K562 (cell line): ENCODE results near the gene ADAP1. TPM values are rescaled to one million over a fixed set of nuclear protein-coding genes. Genes with fewer than 3 reads are reported as not detected.

Experiments
- ATAC-seq: fragments of 200-7000 bp; cut with Tn5 transposase; 3 replicates; pipeline ENCODE4 v1.9.1; 2020; ENCODE audit warnings: moderate library complexity
- BruUV-seq: library from RNA; stranded (reverse); fragments of 400-500 nt; replicated peaks from 2 replicates; lab custom pipeline; 2021; lab: Mats Ljungman, UMichigan
- CTCF ChIA-PET: fragments of 300-600 bp; formaldehyde crosslinking; extraction: SDS; loops from one replicate; lab custom pipeline; 2021; ENCODE audit warnings: low intra/inter-chr PET ratio; lab: Yijun Ruan, JAX
- POLR2A ChIA-PET: fragments of 300-600, 350-650 bp; sonication (Branson Sonifier 250); formaldehyde crosslinking; extraction: SDS; loops from one replicate; lab custom pipeline; 2021; ENCODE audit warnings: antibody characterized with exemption, inconsistent platforms; lab: Yijun Ruan, JAX
- DNase-seq, 4 experiments: peaks; one replicate each; pipeline versions ENCODE4 v3.0.0 to v3.0.0-alpha.2; 2011 to 2018; ENCODE audit warnings: low spot score in 3 of 4, mixed read lengths in 3 of 4; ENCODE audit errors: extremely low read depth in 1 of 4
- FAIRE-seq: peaks from 2 replicates; lab custom pipeline; 2011; peaks lifted over from hg19 to GRCh38; lab: Jason Lieb, UNC
- H2AFZ ChIP-seq: 2 replicates; pipeline ENCODE4 v1.6.0; 2011; ENCODE audit warnings: low read depth, low read length, control low read depth, inconsistent platforms
- H3K27ac ChIP-seq: fragments of 200-600 bp; 3 replicates; pipeline ENCODE4 v1.8.0; 2011; ENCODE audit warnings: low read depth, mild to moderate bottlenecking, control low read depth, inconsistent platforms, low read length, moderate library complexity, mixed read lengths; ENCODE audit errors: extremely low read depth
- H3K27me3 ChIP-seq, 2 experiments: fragments of 300-600 bp in 1 of 2; 2 replicates in 1 of 2; 3 replicates in 1 of 2; pipeline versions ENCODE4 v1.6.0 to v1.8.0; 2011; ENCODE audit warnings: inconsistent platforms in 2 of 2, low read length in 2 of 2, mild to moderate bottlenecking in 1 of 2, mixed read lengths in 1 of 2, moderate library complexity in 1 of 2; ENCODE audit not compliant: control insufficient read depth in 2 of 2, insufficient read depth in 2 of 2
- H3K36me3 ChIP-seq: fragments of 300-600 bp; 3 replicates; pipeline ENCODE4 v1.8.0; 2011; ENCODE audit warnings: mild to moderate bottlenecking, low read length, inconsistent platforms; ENCODE audit not compliant: control insufficient read depth, insufficient read depth
- H3K4me1 ChIP-seq, 2 experiments: fragments of 200-600 bp in 1 of 2; replicated peaks in 1 of 2; 2 replicates in 1 of 2; 3 replicates in 1 of 2; pipeline versions ENCODE4 v1.5.1 to v1.8.0; 2011; ENCODE audit warnings: inconsistent platforms in 2 of 2, low read length in 2 of 2, mild to moderate bottlenecking in 1 of 2, mixed read lengths in 1 of 2, moderate library complexity in 1 of 2; ENCODE audit not compliant: control insufficient read depth in 2 of 2, insufficient read depth in 2 of 2
- H3K4me2 ChIP-seq: 2 replicates; pipeline ENCODE4 v1.6.1; 2011; ENCODE audit warnings: low read length, control low read depth, inconsistent platforms, mixed read lengths; ENCODE audit not compliant: insufficient read depth
- H3K4me3 ChIP-seq: fragments of 200-600 bp; sonication (generic), shearing (Covaris generic); 2 replicates; pipeline ENCODE4 v1.5.1; 2016; ENCODE audit warnings: control low read depth, inconsistent platforms
- H3K79me2 ChIP-seq: fragments of 200-600 bp; 3 replicates; pipeline ENCODE4 v1.8.0; 2011; ENCODE audit warnings: low read length, inconsistent platforms; ENCODE audit not compliant: control insufficient read depth, insufficient read depth
- H3K9ac ChIP-seq, 2 experiments: 2 replicates each; pipeline versions ENCODE4 v1.6.0 to v1.6.1; 2011; ENCODE audit warnings: low read depth in 2 of 2, low read length in 2 of 2, control low read depth in 1 of 2, inconsistent platforms in 1 of 2, mild to moderate bottlenecking in 1 of 2, mixed read lengths in 1 of 2; ENCODE audit not compliant: insufficient read depth in 1 of 2
- H3K9me1 ChIP-seq: one replicate; pipeline ENCODE4 v1.6.0; 2011; ENCODE audit warnings: inconsistent platforms, mild to moderate bottlenecking, low read length, moderate library complexity; ENCODE audit not compliant: control insufficient read depth, insufficient read depth
- H3K9me3 ChIP-seq: replicated peaks from 2 replicates; pipeline ENCODE4 v1.5.1; 2011; ENCODE audit warnings: low read depth, low read length, inconsistent platforms; ENCODE audit not compliant: control insufficient read depth, insufficient read depth
- H4K20me1 ChIP-seq: replicated peaks from 2 replicates; pipeline ENCODE4 v1.6.1; 2011; ENCODE audit warnings: low read length, inconsistent platforms, mixed read lengths; ENCODE audit not compliant: control insufficient read depth, insufficient read depth
- CGGBP1 ChIP-seq: fragments of 250-450 bp; sonication (Bioruptor Pico); IDR thresholded peaks from 2 replicates; pipeline ENCODE4 v1.9.0; 2021; ENCODE audit warnings: mild to moderate bottlenecking
- COPS2 ChIP-seq: fragments of 450-650 bp; conservative IDR thresholded peaks from 2 replicates; pipeline ENCODE4 v1.6.1; 2016; ENCODE audit warnings: mild to moderate bottlenecking, moderate library complexity
- DNMT1 ChIP-seq: fragments of 450-650 bp; IDR thresholded peaks from 2 replicates; pipeline ENCODE4 v1.6.1; 2016; ENCODE audit warnings: antibody characterized with exemption, mild to moderate bottlenecking
- GMEB1 ChIP-seq: fragments of 250-450 bp; sonication (Bioruptor Pico); IDR thresholded peaks from 2 replicates; pipeline ENCODE4 v1.4.0; 2020; ENCODE audit warnings: mild to moderate bottlenecking
- HCFC1 ChIP-seq: IDR thresholded peaks from 2 replicates; pipeline ENCODE4 v1.6.1; 2012; ENCODE audit warnings: low read depth, low read length, improper control_type of control experiment
- HMG20A ChIP-seq: fragments of 450-650 bp; formaldehyde crosslinking; conservative IDR thresholded peaks from 2 replicates; pipeline ENCODE4 v1.4.0; 2020; ENCODE audit warnings: mild to moderate bottlenecking, mixed read lengths
- ID3 ChIP-seq, 2 experiments: fragments of 250-450 bp in 1 of 2; fragments of 450-650 bp in 1 of 2; sonication (Bioruptor Pico) in 1 of 2; IDR thresholded peaks; 2 replicates each; pipeline versions ENCODE4 v1.6.1 to v1.8.0; 2016 to 2021; ENCODE audit warnings: mild to moderate bottlenecking in 2 of 2, moderate library complexity in 2 of 2, missing compliant biosample characterization in 1 of 2, missing genetic modification characterization in 1 of 2
- MTA2 ChIP-seq: fragments of 450-650 bp; IDR thresholded peaks from 2 replicates; pipeline ENCODE4 v1.6.1; 2016; ENCODE audit warnings: low read depth
- PRMT5 ChIP-seq: sonication (generic); formaldehyde crosslinking; IDR thresholded peaks from 2 replicates; pipeline ENCODE4 v1.5.0; 2020; ENCODE audit warnings: missing genetic modification reagents
- TAL1 ChIP-seq: fragments of 450-650 bp; IDR thresholded peaks from 2 replicates; pipeline ENCODE4 v1.6.1; 2016; ENCODE audit warnings: mild to moderate bottlenecking
- YY1 ChIP-seq, 3 experiments: IDR thresholded peaks; 2 replicates each; pipeline ENCODE4 v1.6.1; 2011; ENCODE audit warnings: low read length in 2 of 3, mild to moderate bottlenecking in 2 of 3, moderate library complexity in 2 of 3, borderline replicate concordance in 1 of 3, control low read depth in 1 of 3, low read depth in 1 of 3; ENCODE audit not compliant: insufficient read depth in 3 of 3, insufficient replicate concordance in 2 of 3, control insufficient read depth in 1 of 3, insufficient read length in 1 of 3; ENCODE audit errors: extremely low read depth in 1 of 3
- ZC3H8 ChIP-seq: fragments of 450-650 bp; IDR thresholded peaks from 2 replicates; pipeline ENCODE4 v1.6.1; 2017
- ZFPM2 ChIP-seq: fragments of 250-450 bp; sonication (Bioruptor Pico); IDR thresholded peaks from 2 replicates; pipeline ENCODE4 v1.5.1; 2022; ENCODE audit warnings: mild to moderate bottlenecking
- ZNF184 ChIP-seq: sonication (generic); formaldehyde crosslinking; IDR thresholded peaks from 2 replicates; pipeline ENCODE4 v1.5.0; 2020; ENCODE audit warnings: missing genetic modification reagents
- ZSCAN32 ChIP-seq: fragments of 450-650 bp; formaldehyde crosslinking; IDR thresholded peaks from 2 replicates; pipeline ENCODE4 v1.4.0; 2020; ENCODE audit warnings: mild to moderate bottlenecking, moderate library complexity
- WGBS: fragments of 100-300 bp; shearing (Covaris generic); methylation state at CpG from one replicate; pipeline ENCODE4 v1.1.6; 2016; ENCODE audit warnings: low coverage, mixed read lengths; ENCODE audit not compliant: insufficient coverage; ENCODE audit errors: missing lambda C conversion rate; 5-methylcytosine and 5-hydroxymethylcytosine counted together
- in situ Hi-C: fragments of 300-500 bp; cut with MboI; formaldehyde crosslinking; loops from 4 replicates; pipeline ENCODE4 v1.15.0; 2018; ENCODE audit warnings: inconsistent platforms, mixed read lengths
- intact Hi-C: fragments of 100-400 bp; cut with micrococcal nuclease; formaldehyde crosslinking; loops from 2 replicates; pipeline ENCODE4 v1.14.2; 2022
- polyA plus RNA-seq, 8 experiments: library from polyadenylated mRNA; depleted of rRNA in 4 of 8; stranded (reverse) in 5 of 8; unstranded in 3 of 8; fragments of >200 nt; fragmentation: Nextera tagmentation in 2 of 8; fragmentation: Illumina TruSeq in 1 of 8; extraction: Ambion mirVana in 2 of 8; extraction: Trizol in 1 of 8; gene quantifications; 2 replicates each; pipeline versions ENCODE4 v1.2.1 to v1.2.3, GENCODE V29; 2011 to 2014; ENCODE audit warnings: inconsistent platforms in 1 of 8, missing spikeins in 1 of 8
- total RNA-seq, 7 experiments: library from RNA; depleted of rRNA in 6 of 7; stranded (reverse); fragments of >200 nt in 6 of 7; fragmentation: Illumina TruSeq in 2 of 7; extraction: Trizol in 2 of 7; gene quantifications; 2 replicates each; pipeline versions ENCODE4 v1.2.1 to v1.2.3, GENCODE V29; 2011 to 2021; ENCODE audit warnings: low replicate concordance in 1 of 7
- TF ChIP-seq, protein P1 (sequence below): fragments of 250-450 bp; sonication (Bioruptor Pico); IDR thresholded peaks from 2 replicates; pipeline ENCODE4 v1.8.0; 2021; ENCODE audit warnings: mild to moderate bottlenecking, moderate library complexity

Gene ADAP1
- total and polyA plus RNA-seq, 9 of the 15 experiments (the other 6 are each of a cell fraction or from before 2014, with no cell fraction given): 0.27 to 1.4 (median 0.52) TPM; not detected in 3

GRCh38 chr7:919924-920341 lies 34.5 kb downstream of the ADAP1 start:
- H4K20me1 ChIP-seq: no peaks in the 10 kb centered on the region
- H3K9ac ChIP-seq: no peak overlapping the region
- ATAC-seq (no peak), DNase-seq (no peak), FAIRE-seq (no peak)
- no peak overlapping the region for H3K4me2 ChIP-seq
- WGBS: 48% methylated on average over 18 of the region's 26 CpGs
- no peak overlapping the region for H3K27ac ChIP-seq
- TF ChIP-seq ID3 (CRISPR knock-in tag; IDR thresholded peaks at IDR 0.05) (no peak), ID3 (tag; IDR thresholded peaks at IDR 0.05) (no peak), GMEB1 (CRISPR knock-in tag) (no peak), COPS2 (no peak), ZFPM2 (CRISPR knock-in tag) (no peak), ZNF184 (no peak), YY1 (IDR thresholded peaks at IDR 0.05; ENCODE audit: borderline replicate concordance in 1 of 3, control insufficient read depth in 1 of 3, extremely low read depth in 1 of 3, insufficient read depth in 3 of 3, insufficient read length in 1 of 3, insufficient replicate concordance in 2 of 3, low read depth in 1 of 3, low read length in 2 of 3) (no peak), CGGBP1 (CRISPR knock-in tag) (no peak), PRMT5 (CRISPR knock-in tag) (no peak), ZC3H8 (no peak), HCFC1 (no peak), HMG20A (CRISPR knock-in tag) (no peak), TAL1 (no peak), DNMT1 (no peak), MTA2 (no peak), ZSCAN32 (CRISPR knock-in tag) (no peak)
- TF ChIP-seq, protein P1, sequence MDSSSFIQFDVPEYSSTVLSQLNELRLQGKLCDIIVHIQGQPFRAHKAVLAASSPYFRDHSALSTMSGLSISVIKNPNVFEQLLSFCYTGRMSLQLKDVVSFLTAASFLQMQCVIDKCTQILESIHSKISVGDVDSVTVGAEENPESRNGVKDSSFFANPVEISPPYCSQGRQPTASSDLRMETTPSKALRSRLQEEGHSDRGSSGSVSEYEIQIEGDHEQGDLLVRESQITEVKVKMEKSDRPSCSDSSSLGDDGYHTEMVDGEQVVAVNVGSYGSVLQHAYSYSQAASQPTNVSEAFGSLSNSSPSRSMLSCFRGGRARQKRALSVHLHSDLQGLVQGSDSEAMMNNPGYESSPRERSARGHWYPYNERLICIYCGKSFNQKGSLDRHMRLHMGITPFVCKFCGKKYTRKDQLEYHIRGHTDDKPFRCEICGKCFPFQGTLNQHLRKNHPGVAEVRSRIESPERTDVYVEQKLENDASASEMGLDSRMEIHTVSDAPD: no peak
- H3K4me1 ChIP-seq: peaks cover 10 to 53% of the 10 kb centered on the region in 2 experiments
- no peaks in the 10 kb centered on the region for H3K9me1 ChIP-seq
- ChIA-PET CTCF (no interaction called here), POLR2A (no interaction called here)
- BruUV-seq: no TSS peak
- H2AFZ ChIP-seq: no peak overlapping the region
- H3K27me3 ChIP-seq: peaks cover 4 to 29% of the 10 kb centered on the region in 2 experiments; a peak in 4 of 5 replicates
- in situ Hi-C loops (no loop called here), intact Hi-C loops (no loop called here)
- H3K4me3 ChIP-seq: no peak overlapping the region
- H3K9me3 ChIP-seq: no peaks in the 10 kb centered on the region
- H3K36me3 ChIP-seq: no peaks in the 10 kb centered on the region
- no peaks in the 10 kb centered on the region for H3K79me2 ChIP-seq
